Fibroblast of skin of right biceps (primary cell): Measurements from ENCODE around the gene DNER.

Experiments
- DNase-seq: peaks from one replicate; pipeline ENCODE4 v3.0.0-alpha.2; 2013

The DNER gene

GRCh38 chr2:229319558-229319957, 394.8 kb downstream of the DNER start:
- no peak for DNase-seq

GRCh38 chr2:229314117-229314516, 400.2 kb downstream of the DNER start:
- no peak for DNase-seq

- DNase-seq, result peak; percentile 61
These were observed 400.8 kb downstream of the DNER start for GRCh38 chr2:229313591-229313990.
